ENCODE data around the gene ODAD4. TPM values are rescaled to one million over a fixed set of nuclear protein-coding genes. Genes with fewer than 3 reads are reported as not detected.

ODAD4 gene
- total and polyA plus RNA-seq, 2 of the 8 experiments (the other 6 are each of a cell fraction or from before 2014, with no cell fraction given), result 0.48 to 1.3 TPM

DNA sequence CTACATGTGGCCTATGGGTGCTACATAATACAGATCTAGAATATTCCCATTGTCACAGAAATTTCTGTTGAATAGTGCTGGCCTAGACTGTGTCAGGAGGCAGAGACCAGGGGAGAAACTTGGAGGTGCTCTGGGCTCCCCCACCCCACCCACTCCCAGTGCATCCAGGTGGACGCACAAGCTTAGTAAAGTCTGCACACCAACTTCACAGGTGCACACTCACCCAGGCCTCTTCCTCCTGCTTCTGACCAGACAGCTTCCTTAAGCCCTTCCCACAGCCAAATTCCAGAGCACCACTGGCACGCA lies 28.6 kb downstream of the ODAD4 start:
- H4K5ac ChIP-seq (ENCODE audit: insufficient read length, low read depth, low read length), result no peak overlapping the region
- no peak overlapping the region for H4K8ac ChIP-seq (ENCODE audit: extremely low read depth, insufficient read depth, low read length)
- ChIA-PET POLR2A (ENCODE audit: partially characterized antibody) (interaction anchor here (0.9 to 9.7 kb wide), 12 partner anchors 9 to 1409 kb away, joined by 3 to 67 read pairs (median 7); partner anchors contain the start of genes ACLY, CNP, DNAJC7 and EIF1), CTCF (ENCODE audit: partially characterized antibody) (interaction anchor here (0.6 to 11.6 kb wide), 37 partner anchors 10 to 227 kb away, joined by 3 to 205 read pairs (median 5); partner anchors contain the start of genes ACLY, KLHL11, NKIRAS2 and ODAD4)
- H3K27me3 ChIP-seq (replicated peaks in 1 of 4; ENCODE audit: control insufficient read depth in 3 of 4, extremely low read depth in 1 of 4, insufficient read depth in 3 of 4, low read length in 3 of 4), result no peaks in the 10 kb centered on the region
- H2BK15ac ChIP-seq (ENCODE audit: low read length), result no peak overlapping the region
- no peaks in the 10 kb centered on the region for H3K36me3 ChIP-seq (ENCODE audit: control insufficient read depth in 2 of 4, insufficient read depth in 4 of 4, low read length in 3 of 4)
- H3K9me3 ChIP-seq (ENCODE audit: insufficient read depth in 2 of 2, low read depth in 1 of 2, low read length in 1 of 2), result no peaks in the 10 kb centered on the region
- WGBS, 2 experiments (ENCODE audit: extremely low coverage in 1 of 2, insufficient coverage in 1 of 2, insufficient read length in 1 of 2, insufficient replicate concordance in 2 of 2, low coverage in 1 of 2, low lambda C conversion rate in 2 of 2, missing lambda C conversion rate in 1 of 2), result 70% methylated on average over 2 of the region's 2 CpGs; no CpG with 5 or more reads in 1 of the 2 experiments
- no peak overlapping the region for H3K9ac ChIP-seq (replicated peaks in 1 of 4; ENCODE audit: extremely low read depth in 1 of 4, low read depth in 3 of 4, low read length in 3 of 4)
- TF ChIP-seq RBBP5 (IDR thresholded peaks at IDR 0.05; ENCODE audit: borderline replicate concordance, low read depth, low read length), result no peak
- TF ChIP-seq CTBP2 (IDR thresholded peaks at IDR 0.05; ENCODE audit: borderline replicate concordance, insufficient read depth, insufficient read length, low read length), result no peak
- 0 out of 2 replicates have a peak, but pooled peaks have one; percentile 39 for TF ChIP-seq TEAD4 (IDR thresholded peaks at IDR 0.05; ENCODE audit: low read depth, low read length)
- H4K91ac ChIP-seq (replicated peaks; ENCODE audit: insufficient read length, low read length), result no peak overlapping the region
- H3K23me2 ChIP-seq (ENCODE audit: low read depth, low read length), result no peaks in the 10 kb centered on the region
- no peaks in the 10 kb centered on the region for H3K79me2 ChIP-seq (ENCODE audit: control insufficient read depth in 1 of 2, insufficient read depth in 2 of 2, low read length in 2 of 2)
- H3K4me1 ChIP-seq (replicated peaks in 1 of 4; ENCODE audit: control insufficient read depth in 3 of 4, insufficient read depth in 4 of 4, low read length in 3 of 4), result peaks cover 6 to 16% (median 11%) of the 10 kb centered on the region in 4 experiments
- H3K4me3 ChIP-seq (ENCODE audit: extremely low read depth in 1 of 4, insufficient read depth in 2 of 4, low read depth in 3 of 4, low read length in 4 of 4), result no peak overlapping the region
- no peak overlapping the region for H3K18ac ChIP-seq (ENCODE audit: extremely low read depth, low read length)
- no peak for DNase-seq (ENCODE audit: low read depth in 1 of 2, low spot score in 2 of 2)
- no peak for FAIRE-seq
- H3K14ac ChIP-seq (ENCODE audit: insufficient read length), result no peak overlapping the region
- no peak overlapping the region for H3K27ac ChIP-seq (ENCODE audit: low read depth, low read length)
- H2BK20ac ChIP-seq (ENCODE audit: low read length), result no peak overlapping the region
- no peak overlapping the region for H2BK5ac ChIP-seq (ENCODE audit: low read depth, low read length)
- no peaks in the 10 kb centered on the region for H4K20me1 ChIP-seq (replicated peaks in 1 of 2; ENCODE audit: control insufficient read depth in 1 of 2, insufficient read depth in 2 of 2, low read length in 2 of 2)
- H2AFZ ChIP-seq (ENCODE audit: low read length), result no peak overlapping the region
- H3K4ac ChIP-seq (replicated peaks; ENCODE audit: insufficient read length, low read depth, low read length), result no peak overlapping the region
- H2BK12ac ChIP-seq (ENCODE audit: low read depth, low read length), result no peak overlapping the region
- H3K79me1 ChIP-seq (ENCODE audit: low read depth, low read length), result no peaks in the 10 kb centered on the region
- H2BK120ac ChIP-seq (replicated peaks; ENCODE audit: low read depth, low read length), result no peak overlapping the region
- peak overlapping the region in 1 of 2 experiments; percentile 4; a peak in 1 of 4 replicates for H3K4me2 ChIP-seq (ENCODE audit: insufficient read depth in 1 of 2, low read depth in 2 of 2, low read length in 2 of 2)
- H3K23ac ChIP-seq (ENCODE audit: insufficient read length), result no peak overlapping the region
- H2AK5ac ChIP-seq (ENCODE audit: low read depth, low read length), result no peak overlapping the region
- no peak overlapping the region for H3K56ac ChIP-seq (replicated peaks; ENCODE audit: insufficient read length, low read depth, low read length)

Measured in H1 (cell line).